ENCODE results near the gene CYP21A2. TPM values are rescaled to one million over a fixed set of nuclear protein-coding genes. Genes with fewer than 3 reads are reported as not detected.
"Not testable (repeated sequence)": the region's sequence is repeated elsewhere in the genome, so short reads cannot be mapped to it uniquely, and the experiment has no call there.

The CYP21A2 gene
- total RNA-seq, result 1.1 TPM in 1 of 2 replicates, not detected in the other

DNA sequence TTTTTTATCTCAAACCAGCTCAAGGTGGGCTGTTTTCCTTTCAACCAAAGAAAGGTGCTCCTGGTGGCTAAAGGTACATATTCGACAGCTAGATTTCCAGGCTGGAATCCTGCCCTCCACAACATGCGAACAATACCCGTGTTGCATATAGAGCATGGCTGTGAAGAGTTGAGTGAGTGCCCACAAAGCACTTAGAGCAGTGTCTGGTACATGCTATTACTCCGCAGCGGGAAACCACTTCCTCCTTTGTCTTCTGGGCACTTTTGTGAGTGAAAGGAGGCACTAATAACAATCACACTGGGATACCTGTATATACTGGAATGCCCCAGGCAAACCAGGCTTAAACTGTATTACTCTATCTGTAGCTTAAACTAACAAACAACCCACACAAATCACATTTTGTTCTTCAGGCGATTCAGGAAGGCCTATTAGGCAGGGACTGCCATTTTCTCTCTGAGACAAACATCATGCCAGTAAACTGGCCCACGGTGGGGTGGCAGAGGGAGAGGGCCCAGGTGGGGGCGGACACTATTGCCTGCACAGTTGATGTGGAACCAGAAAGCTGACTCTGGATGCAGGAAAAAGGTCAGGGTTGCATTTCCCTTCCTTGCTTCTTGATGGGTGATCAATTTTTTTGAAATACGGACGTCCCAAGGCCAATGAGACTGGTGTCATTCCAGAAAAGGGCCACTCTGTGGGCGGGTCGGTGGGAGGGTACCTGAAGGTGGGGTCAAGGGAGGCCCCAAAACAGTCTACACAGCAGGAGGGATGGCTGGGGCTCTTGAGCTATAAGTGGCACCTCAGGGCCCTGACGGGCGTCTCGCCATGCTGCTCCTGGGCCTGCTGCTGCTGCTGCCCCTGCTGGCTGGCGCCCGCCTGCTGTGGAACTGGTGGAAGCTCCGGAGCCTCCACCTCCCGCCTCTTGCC is at the start of gene CYP21A2:
Gene CYP21A2, plus strand, starts transcription at position 818 of the 927 bp plus-strand sequence. Its CDS starts 8 bp downstream, at position 826.
- not testable (repeated sequence) for H3K4me3 ChIP-seq (ENCODE audit: low read depth, low read length); DNase-seq (ENCODE audit: low read depth); H3K36me3 ChIP-seq (ENCODE audit: control insufficient read depth, insufficient read depth, low read length); H3K27me3 ChIP-seq (ENCODE audit: control insufficient read depth, insufficient read depth, low read length)

DNA sequence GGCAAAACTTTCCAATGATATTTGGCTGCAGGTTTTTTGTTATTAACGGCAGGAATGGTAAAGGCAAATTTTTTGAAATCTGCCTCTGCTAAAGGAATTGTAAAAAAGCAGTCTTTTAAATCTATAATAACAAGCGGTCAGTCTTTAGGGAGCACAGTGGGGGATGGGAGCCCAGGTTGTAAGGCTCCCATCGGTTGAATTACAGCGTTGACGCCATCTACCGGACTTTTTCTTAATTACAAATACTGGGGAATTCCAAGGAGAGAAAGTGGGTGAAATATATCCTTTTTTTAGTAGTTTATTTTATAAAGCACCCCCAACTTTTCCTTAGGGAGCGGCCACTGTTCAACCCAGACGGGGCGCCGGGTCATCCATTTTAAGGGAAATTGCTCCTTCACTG is 48.9 kb upstream of the CYP21A2 start:
- not testable (repeated sequence) for H3K4me3 ChIP-seq (ENCODE audit: low read depth, low read length); DNase-seq (ENCODE audit: low read depth); H3K27me3 ChIP-seq (ENCODE audit: control insufficient read depth, insufficient read depth, low read length); H3K36me3 ChIP-seq (ENCODE audit: control insufficient read depth, insufficient read depth, low read length)

DNA sequence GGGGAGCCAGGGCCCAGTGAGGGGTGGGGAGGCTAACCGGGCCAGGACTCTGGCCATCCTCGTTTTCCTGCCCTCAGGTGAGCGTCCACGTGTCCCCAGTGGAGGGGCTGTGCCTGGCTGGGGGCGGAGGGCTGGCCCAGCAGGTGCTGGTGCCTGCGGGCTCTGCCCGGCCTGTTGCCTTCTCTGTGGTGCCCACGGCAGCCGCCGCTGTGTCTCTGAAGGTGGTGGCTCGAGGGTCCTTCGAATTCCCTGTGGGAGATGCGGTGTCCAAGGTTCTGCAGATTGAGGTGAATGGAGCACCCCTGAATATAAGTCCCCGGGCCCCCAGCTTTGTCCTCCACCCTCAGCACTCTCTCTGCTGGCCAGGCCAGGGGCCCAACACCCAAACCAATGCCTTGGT is 43.8 kb upstream of the CYP21A2 start:
- not testable (repeated sequence) for H3K27me3 ChIP-seq (ENCODE audit: control insufficient read depth, insufficient read depth, low read length); H3K36me3 ChIP-seq (ENCODE audit: control insufficient read depth, insufficient read depth, low read length); H3K4me3 ChIP-seq (ENCODE audit: low read depth, low read length); DNase-seq (ENCODE audit: low read depth)

DNA sequence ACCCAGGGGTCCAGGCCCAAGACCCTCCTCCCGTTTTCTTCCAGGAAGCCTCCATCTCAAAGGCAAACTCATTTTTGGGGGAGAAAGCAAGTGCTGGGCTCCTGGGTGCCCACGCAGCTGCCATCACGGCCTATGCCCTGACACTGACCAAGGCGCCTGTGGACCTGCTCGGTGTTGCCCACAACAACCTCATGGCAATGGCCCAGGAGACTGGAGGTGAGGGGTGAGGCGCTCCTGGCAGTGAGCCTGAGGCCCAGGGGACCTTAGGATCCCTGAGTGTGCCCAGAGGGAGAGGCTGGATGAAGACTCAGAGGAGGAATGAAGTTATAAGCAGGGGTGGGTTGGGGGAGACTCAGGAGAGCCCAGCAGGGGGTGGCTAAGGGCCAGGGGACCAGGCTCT is 41.8 kb upstream of the CYP21A2 start:
- not testable (repeated sequence) for H3K36me3 ChIP-seq (ENCODE audit: control insufficient read depth, insufficient read depth, low read length); DNase-seq (ENCODE audit: low read depth); H3K27me3 ChIP-seq (ENCODE audit: control insufficient read depth, insufficient read depth, low read length); H3K4me3 ChIP-seq (ENCODE audit: low read depth, low read length)

DNA sequence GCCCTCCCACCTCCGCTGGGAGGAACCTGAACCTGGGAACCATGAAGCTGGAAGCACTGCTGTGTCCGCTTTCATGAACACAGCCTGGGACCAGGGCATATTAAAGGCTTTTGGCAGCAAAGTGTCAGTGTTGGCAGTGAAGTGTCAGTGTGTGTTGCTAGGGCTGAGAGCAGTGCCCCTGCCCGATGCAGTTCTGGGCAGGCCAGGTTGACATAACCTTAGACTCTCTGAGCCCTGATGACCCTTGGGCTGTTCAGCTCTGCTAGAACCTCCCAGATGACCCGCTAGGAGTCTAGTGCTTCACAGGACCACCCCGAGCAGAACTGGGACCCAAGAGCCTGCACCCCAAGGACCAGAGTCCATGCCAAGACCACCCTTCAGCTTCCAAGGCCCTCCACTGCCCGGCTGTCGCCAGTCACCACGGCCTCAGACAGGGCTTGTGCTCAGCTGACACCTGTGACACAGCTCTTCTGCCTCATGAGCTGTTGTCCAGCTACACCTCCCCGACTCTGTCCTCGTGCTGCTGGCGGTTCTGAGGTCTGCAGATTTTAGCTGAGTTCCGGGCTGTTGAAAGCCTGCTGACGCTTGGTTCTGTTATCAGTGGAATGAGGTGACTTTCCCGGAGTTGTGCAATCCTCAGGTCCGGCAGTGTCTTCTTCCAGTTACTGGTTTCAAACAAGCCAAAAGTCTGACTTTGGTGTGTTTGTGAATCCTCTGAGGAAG is 35.5 kb upstream of the CYP21A2 start:
- not testable (repeated sequence) for H3K36me3 ChIP-seq (ENCODE audit: control insufficient read depth, insufficient read depth, low read length); H3K4me3 ChIP-seq (ENCODE audit: low read depth, low read length); DNase-seq (ENCODE audit: low read depth); H3K27me3 ChIP-seq (ENCODE audit: control insufficient read depth, insufficient read depth, low read length)

DNA sequence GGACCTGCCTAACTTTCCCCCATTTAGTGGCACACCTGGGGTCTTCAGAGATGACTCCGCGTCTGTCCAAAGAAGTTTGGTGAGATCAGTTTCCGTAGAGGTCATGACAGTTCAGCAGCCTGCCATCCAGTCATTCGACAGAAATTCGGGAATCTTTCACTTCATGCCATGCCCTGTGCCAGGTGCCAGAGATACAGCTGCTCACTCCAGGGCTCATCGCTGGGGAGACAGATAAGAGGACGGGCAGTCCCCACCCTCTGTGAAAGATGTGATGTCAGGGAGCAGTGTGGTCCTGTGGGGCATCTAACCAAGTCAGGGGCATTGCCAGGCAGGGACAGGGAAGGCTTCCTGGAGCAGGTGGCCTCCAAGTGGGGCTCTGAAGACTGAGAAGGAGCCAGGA is 34.9 kb upstream of the CYP21A2 start:
- not testable (repeated sequence) for H3K27me3 ChIP-seq (ENCODE audit: control insufficient read depth, insufficient read depth, low read length); H3K4me3 ChIP-seq (ENCODE audit: low read depth, low read length); H3K36me3 ChIP-seq (ENCODE audit: control insufficient read depth, insufficient read depth, low read length); DNase-seq (ENCODE audit: low read depth)

DNA sequence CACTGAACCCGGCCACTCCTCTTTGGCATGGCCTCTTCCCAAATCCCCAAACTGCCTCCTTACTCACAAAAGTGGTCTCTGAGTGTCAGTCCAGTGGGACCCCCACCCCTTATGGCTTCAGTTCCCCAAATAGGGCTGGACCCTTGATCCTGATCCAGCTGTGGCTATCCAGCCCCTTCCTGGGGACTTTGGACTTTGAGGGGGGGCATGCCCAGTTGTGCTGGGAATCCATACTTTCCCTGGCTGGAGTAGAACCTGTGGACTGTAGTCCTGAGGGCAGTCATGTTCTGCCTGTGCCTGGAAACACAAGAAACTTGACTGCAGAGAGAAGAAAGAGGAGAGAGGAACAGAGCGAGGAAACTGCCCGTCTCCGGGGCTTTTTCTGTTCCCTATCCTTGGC is 33.8 kb upstream of the CYP21A2 start:
- not testable (repeated sequence) for DNase-seq (ENCODE audit: low read depth); H3K27me3 ChIP-seq (ENCODE audit: control insufficient read depth, insufficient read depth, low read length); H3K36me3 ChIP-seq (ENCODE audit: control insufficient read depth, insufficient read depth, low read length); H3K4me3 ChIP-seq (ENCODE audit: low read depth, low read length)

DNA sequence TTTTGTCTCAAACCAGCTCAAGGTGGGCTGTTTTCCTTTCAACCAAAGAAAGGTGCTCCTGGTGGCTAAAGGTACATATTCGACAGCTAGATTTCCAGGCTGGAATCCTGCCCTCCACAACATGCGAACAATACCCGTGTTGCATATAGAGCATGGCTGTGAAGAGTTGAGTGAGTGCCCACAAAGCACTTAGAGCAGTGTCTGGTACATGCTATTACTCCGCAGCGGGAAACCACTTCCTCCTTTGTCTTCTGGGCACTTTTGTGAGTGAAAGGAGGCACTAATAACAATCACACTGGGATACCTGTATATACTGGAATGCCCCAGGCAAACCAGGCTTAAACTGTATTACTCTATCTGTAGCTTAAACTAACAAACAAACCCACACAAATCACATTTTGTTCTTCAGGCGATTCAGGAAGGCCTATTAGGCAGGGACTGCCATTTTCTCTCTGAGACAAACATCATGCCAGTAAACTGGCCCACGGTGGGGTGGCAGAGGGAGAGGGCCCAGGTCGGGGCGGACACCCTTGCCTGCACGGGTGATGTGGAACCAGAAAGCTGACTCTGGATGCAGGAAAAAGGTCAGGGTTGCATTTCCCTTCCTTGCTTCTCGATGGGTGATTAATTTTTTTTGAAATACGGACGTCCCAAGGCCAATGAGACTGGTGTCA is 33.2 kb upstream of the CYP21A2 start:
- not testable (repeated sequence) for H3K36me3 ChIP-seq (ENCODE audit: control insufficient read depth, insufficient read depth, low read length); DNase-seq (ENCODE audit: low read depth); H3K27me3 ChIP-seq (ENCODE audit: control insufficient read depth, insufficient read depth, low read length); H3K4me3 ChIP-seq (ENCODE audit: low read depth, low read length)

DNA sequence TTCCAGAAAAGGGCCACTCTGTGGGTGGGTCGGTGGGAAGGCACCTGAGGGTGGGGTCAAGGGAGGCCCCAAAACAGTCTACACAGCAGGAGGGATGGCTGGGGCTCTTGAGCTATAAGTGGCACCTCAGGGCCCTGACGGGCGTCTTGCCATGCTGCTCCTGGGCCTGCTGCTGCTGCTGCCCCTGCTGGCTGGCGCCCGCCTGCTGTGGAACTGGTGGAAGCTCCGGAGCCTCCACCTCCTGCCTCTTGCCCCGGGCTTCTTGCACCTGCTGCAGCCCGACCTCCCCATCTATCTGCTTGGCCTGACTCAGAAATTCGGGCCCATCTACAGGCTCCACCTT is 32.7 kb upstream of the CYP21A2 start:
- DNase-seq (ENCODE audit: low read depth); H3K4me3 ChIP-seq (ENCODE audit: low read depth, low read length); H3K27me3 ChIP-seq (ENCODE audit: control insufficient read depth, insufficient read depth, low read length); H3K36me3 ChIP-seq (ENCODE audit: control insufficient read depth, insufficient read depth, low read length): not testable (repeated sequence)

DNA sequence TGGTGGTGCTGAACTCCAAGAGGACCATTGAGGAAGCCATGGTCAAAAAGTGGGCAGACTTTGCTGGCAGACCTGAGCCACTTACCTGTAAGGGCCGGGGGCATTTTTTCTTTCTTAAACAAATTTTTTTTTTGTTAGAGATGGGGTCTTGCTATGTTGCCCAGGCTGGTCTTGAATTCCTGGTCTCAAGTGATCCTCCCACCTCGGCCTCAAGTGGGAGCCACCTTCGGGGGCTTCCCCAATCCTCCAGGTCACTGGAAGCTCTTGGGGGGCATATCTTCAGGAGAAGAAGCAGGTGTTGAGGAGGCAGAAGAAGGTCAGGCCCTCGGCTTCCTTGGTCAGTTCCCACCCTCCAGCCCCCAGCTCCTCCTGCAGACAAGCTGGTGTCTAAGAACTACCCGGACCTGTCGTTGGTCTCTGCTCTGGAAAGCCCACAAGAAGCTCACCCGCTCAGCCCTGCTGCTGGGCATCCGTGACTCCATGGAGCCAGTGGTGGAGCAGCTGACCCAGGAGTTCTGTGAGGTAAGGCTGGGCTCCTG is 32.2 kb upstream of the CYP21A2 start:
- H3K36me3 ChIP-seq (ENCODE audit: control insufficient read depth, insufficient read depth, low read length); H3K4me3 ChIP-seq (ENCODE audit: low read depth, low read length); H3K27me3 ChIP-seq (ENCODE audit: control insufficient read depth, insufficient read depth, low read length); DNase-seq (ENCODE audit: low read depth): not testable (repeated sequence)

DNA sequence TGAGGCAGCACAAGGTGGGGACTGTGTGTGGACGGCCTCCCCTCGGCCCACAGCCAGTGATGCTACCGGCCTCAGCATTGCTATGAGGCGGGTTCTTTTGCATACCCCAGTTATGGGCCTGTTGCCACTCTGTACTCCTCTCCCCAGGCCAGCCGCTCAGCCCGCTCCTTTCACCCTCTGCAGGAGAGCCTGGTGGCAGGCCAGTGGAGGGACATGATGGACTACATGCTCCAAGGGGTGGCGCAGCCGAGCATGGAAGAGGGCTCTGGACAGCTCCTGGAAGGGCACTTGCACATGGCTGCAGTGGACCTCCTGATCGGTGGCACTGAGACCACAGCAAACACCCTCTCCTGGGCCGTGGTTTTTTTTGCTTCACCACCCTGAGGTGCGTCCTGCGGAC is 31.1 kb upstream of the CYP21A2 start:
- H3K36me3 ChIP-seq (ENCODE audit: control insufficient read depth, insufficient read depth, low read length); DNase-seq (ENCODE audit: low read depth); H3K4me3 ChIP-seq (ENCODE audit: low read depth, low read length); H3K27me3 ChIP-seq (ENCODE audit: control insufficient read depth, insufficient read depth, low read length): not testable (repeated sequence)

DNA sequence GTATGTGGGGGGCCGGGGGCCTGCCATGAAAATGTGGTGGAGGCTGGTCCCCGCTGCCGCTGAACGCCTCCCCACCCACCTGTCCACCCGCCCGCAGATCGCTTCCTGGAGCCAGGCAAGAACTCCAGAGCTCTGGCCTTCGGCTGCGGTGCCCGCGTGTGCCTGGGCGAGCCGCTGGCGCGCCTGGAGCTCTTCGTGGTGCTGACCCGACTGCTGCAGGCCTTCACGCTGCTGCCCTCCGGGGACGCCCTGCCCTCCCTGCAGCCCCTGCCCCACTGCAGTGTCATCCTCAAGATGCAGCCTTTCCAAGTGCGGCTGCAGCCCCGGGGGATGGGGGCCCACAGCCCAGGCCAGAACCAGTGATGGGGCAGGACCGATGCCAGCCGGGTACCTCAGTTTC is 30.2 kb upstream of the CYP21A2 start:
- H3K36me3 ChIP-seq (ENCODE audit: control insufficient read depth, insufficient read depth, low read length); H3K4me3 ChIP-seq (ENCODE audit: low read depth, low read length); DNase-seq (ENCODE audit: low read depth); H3K27me3 ChIP-seq (ENCODE audit: control insufficient read depth, insufficient read depth, low read length): not testable (repeated sequence)

DNA sequence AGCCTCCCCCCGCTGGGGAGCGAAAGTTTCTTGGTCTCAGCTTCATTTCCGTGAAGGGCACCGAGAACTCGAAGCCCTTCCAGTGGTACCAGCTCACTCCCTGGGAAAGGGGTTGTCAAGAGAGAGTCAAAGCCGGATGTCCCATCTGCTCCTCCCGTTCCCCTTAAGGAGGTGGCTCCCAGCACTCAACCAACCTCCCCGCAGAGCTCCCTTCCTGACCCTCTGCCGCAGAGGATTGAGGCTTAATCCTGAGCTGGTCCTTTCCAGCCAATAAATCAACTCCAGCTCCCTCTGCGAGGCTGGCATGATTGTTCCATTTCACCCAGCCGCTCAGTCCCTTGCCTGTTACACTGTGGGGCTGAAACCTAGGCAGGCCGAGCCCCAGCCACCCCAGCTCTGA is 29.6 kb upstream of the CYP21A2 start:
- H3K36me3 ChIP-seq (ENCODE audit: control insufficient read depth, insufficient read depth, low read length); H3K4me3 ChIP-seq (ENCODE audit: low read depth, low read length): not testable (repeated sequence)

DNA sequence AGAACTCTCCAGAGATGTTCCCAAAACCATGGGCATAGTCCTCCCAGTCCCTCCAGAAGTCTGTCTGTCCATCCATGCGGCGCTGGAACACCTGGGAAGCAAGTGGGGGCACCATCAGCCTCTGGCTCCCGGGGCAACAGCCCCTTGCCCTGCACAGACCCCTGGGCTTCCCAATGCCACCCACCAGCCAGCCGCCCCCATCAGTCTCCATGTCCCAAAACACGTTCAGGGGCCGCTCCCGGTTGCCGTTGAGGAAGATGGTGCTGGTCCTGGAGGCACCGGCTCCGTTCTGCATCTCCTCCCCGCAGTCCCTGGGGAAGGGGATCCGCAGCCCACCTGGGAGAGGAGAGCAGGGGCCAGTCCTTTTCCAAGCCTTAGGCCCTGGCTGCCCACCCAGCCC is 28.7 kb upstream of the CYP21A2 start:
- not testable (repeated sequence) for H3K27me3 ChIP-seq (ENCODE audit: control insufficient read depth, insufficient read depth, low read length); H3K4me3 ChIP-seq (ENCODE audit: low read depth, low read length); H3K36me3 ChIP-seq (ENCODE audit: control insufficient read depth, insufficient read depth, low read length); DNase-seq (ENCODE audit: low read depth)

More for the DNA sequence above, 29.6 kb upstream of the CYP21A2 start:
- DNase-seq (ENCODE audit: low read depth); H3K27me3 ChIP-seq (ENCODE audit: control insufficient read depth, insufficient read depth, low read length): not testable (repeated sequence)
